ENCODE data around the gene ODAD2. TPM values are rescaled to one million over a fixed set of nuclear protein-coding genes. Genes with fewer than 3 reads are reported as not detected.
"Not testable (repeated sequence)": the region's sequence is repeated elsewhere in the genome, so short reads cannot be mapped to it uniquely, and the experiment has no call there.

The ODAD2 gene
- total and polyA plus RNA-seq, 9 donors, result 0.45 to 2.0 (median 0.88) TPM

DNA sequence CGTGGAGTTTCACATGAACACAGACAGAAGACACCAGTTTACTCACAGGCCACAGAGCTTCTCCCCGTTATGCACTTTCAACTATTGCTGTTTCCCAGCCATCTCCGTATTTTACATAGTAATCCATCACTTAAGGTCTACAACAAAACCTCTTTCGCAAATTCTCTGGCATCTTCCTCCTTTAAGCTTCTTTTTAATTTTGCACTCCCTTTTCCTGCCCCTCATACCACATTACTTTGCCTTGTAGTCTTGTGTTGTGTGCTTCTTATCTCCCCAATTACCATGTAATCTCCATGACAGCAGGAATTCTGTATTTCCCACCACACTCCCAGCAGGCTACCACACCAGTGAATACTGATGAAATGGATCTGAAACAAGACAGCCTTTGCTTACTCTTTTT, 87.3 kb downstream of the ODAD2 start:
- Histone ChIP-seq H3K4me3 (ENCODE audit: low read length) (no peak overlapping the region), H3K27ac (ENCODE audit: low read length) (no peak overlapping the region), H3K36me3 (ENCODE audit: control insufficient read depth, insufficient read depth, low read length) (no peaks in the 10 kb centered on the region), H3K4me1 (ENCODE audit: control insufficient read depth, insufficient read depth, low read length) (no peaks in the 10 kb centered on the region), H3K9me3 (replicated peaks; ENCODE audit: control insufficient read depth, low read depth, low read length) (no peaks in the 10 kb centered on the region), H3K27me3 (ENCODE audit: control insufficient read depth, insufficient read depth, low read length) (no peaks in the 10 kb centered on the region)
- peak; percentile 4 for DNase-seq
- 82% methylated on average over 3 of the region's 4 CpGs for WGBS (ENCODE audit: insufficient coverage)

DNA sequence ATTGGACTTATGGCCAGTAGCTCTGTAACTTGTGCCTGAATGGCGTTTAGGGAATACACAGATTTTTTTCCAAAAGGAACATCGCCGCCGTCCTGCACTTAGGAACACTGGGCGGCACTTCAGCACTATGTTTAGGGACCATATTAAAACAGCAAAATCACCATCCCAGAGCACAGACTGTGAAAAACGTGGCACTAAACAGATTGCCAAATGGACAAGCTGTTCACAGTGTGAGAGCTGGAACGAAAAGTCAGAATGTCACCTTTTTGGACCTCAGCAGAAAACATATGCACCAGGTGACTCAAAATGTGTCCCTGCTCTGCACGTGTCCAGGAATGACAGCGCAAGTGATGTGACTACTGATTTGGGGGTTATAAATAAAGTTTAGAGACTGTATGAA, 87.9 kb downstream of the ODAD2 start:
- peak; percentile 13 for DNase-seq
- Histone ChIP-seq H3K9me3 (replicated peaks; ENCODE audit: control insufficient read depth, low read depth, low read length) (no peaks in the 10 kb centered on the region), H3K27ac (ENCODE audit: low read length) (no peak overlapping the region), H3K36me3 (ENCODE audit: control insufficient read depth, insufficient read depth, low read length) (no peaks in the 10 kb centered on the region), H3K4me1 (ENCODE audit: control insufficient read depth, insufficient read depth, low read length) (no peaks in the 10 kb centered on the region), H3K4me3 (ENCODE audit: low read length) (no peak overlapping the region), H3K27me3 (ENCODE audit: control insufficient read depth, insufficient read depth, low read length) (no peaks in the 10 kb centered on the region)
- WGBS (ENCODE audit: insufficient coverage), result 59% methylated on average over 7 of the region's 9 CpGs

DNA sequence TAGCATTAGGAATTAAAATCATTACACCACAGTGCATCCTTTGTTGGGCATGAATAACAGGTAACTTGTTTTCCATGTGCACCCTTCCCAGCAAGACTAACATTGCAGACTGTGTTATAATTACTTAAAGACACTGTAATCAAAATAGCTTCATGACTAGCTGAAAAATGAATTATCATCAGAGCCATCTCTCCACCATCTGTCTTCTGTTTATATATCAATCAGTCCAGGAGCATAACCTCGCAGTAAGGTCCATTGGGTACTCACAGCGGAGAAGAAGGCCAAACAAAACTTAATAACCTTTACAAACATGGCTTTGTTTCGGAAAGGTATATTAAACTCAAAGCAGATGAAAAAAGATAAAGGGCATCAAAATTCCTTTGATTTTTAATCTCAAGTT, 90.6 kb downstream of the ODAD2 start:
- H3K9me3 ChIP-seq (replicated peaks; ENCODE audit: control insufficient read depth, low read depth, low read length), result no peaks in the 10 kb centered on the region
- peak; percentile 11 for DNase-seq
- no peak overlapping the region for H3K4me3 ChIP-seq (ENCODE audit: low read length)
- no CpG with 5 or more reads among the region's 3 CpGs for WGBS (ENCODE audit: insufficient coverage)
- no peak overlapping the region for H3K27ac ChIP-seq (ENCODE audit: low read length)
- H3K4me1 ChIP-seq (ENCODE audit: control insufficient read depth, insufficient read depth, low read length), result no peaks in the 10 kb centered on the region
- no peaks in the 10 kb centered on the region for H3K27me3 ChIP-seq (ENCODE audit: control insufficient read depth, insufficient read depth, low read length)
- H3K36me3 ChIP-seq (ENCODE audit: control insufficient read depth, insufficient read depth, low read length), result no peaks in the 10 kb centered on the region

DNA sequence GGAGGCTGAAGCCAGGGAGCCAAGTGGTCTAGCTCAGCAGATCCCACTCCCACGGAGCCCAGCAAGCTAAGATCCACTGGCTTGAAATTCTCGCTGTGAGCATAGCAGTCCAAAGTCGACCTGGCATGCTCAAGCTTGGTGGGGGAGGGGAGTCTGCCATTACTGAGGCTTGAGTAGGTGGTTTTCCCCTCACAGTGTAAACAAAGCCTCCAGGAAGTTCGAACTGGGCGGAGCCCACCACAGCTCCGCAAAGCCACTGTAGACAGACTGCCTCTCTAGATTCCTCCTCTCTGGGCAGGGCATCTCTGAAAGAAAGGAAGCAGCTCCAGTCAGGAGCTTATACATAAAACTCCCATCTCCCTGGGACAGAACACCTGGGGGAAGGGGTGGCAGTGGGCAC, 99.4 kb downstream of the ODAD2 start:
- H3K27ac ChIP-seq (ENCODE audit: low read length); DNase-seq; H3K9me3 ChIP-seq (replicated peaks; ENCODE audit: control insufficient read depth, low read depth, low read length); H3K36me3 ChIP-seq (ENCODE audit: control insufficient read depth, insufficient read depth, low read length); H3K4me3 ChIP-seq (ENCODE audit: low read length); H3K4me1 ChIP-seq (ENCODE audit: control insufficient read depth, insufficient read depth, low read length); H3K27me3 ChIP-seq (ENCODE audit: control insufficient read depth, insufficient read depth, low read length): not testable (repeated sequence)
- 100% methylated on average over 2 of the region's 6 CpGs for whole genome bisulfite sequencing (ENCODE audit: insufficient coverage)

DNA sequence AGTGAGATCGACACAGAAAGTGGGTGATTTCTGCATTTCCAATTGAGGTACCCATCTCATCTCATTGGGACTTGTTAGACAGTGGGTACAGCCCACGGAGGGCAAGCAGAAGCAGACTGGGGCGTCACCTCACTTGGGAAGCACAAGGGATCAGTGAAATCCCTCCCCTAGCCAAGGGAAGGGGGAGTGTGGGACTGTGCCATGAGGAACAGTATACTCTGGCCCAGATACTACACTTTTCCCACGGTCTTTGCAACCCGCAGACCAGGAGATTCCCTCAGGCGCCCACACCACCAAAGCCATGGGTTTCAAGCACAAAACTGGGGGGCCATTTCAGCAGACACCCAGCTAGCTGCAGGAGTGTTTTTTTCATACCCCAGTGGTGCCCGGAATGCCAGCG, 99.8 kb downstream of the ODAD2 start:
- no peak overlapping the region for H3K4me3 ChIP-seq (ENCODE audit: low read length)
- H3K9me3 ChIP-seq (replicated peaks; ENCODE audit: control insufficient read depth, low read depth, low read length), result peaks cover 2% of the 10 kb centered on the region
- no peaks in the 10 kb centered on the region for H3K36me3 ChIP-seq (ENCODE audit: control insufficient read depth, insufficient read depth, low read length)
- no peak overlapping the region for H3K27ac ChIP-seq (ENCODE audit: low read length)
- 92% methylated on average over 5 of the region's 8 CpGs for WGBS (ENCODE audit: insufficient coverage)
- no peaks in the 10 kb centered on the region for H3K27me3 ChIP-seq (ENCODE audit: control insufficient read depth, insufficient read depth, low read length)
- H3K4me1 ChIP-seq (ENCODE audit: control insufficient read depth, insufficient read depth, low read length), result no peaks in the 10 kb centered on the region
- no peak for DNase-seq

DNA sequence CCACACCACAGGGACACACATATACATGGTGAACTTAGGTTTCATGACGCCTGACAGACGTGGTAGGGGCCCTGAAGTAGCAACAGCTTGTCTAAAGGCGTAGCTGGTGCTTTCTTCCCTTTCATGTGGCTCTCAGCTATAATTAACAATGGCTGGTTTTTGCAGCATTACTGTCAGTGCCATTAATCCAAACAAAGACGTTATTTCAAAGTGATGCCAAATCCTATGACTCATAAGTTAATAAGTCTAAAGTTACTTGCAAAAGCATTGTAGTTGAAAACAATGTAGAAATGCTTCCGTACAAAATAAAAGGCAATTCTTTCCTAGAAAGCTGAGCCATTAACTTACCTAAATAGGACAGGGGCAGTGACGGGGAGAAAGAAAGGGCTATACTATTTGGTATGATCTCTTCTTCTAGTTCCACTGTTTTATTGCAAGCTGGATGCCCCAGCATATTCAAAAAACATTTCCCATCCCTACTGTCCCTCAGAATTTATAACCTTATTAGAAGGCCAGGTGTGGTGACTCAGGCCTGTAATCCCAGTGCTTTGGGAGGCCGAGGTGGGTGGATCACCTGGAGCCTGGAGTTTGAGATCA, 105.4 kb downstream of the ODAD2 start:
- H3K9me3 ChIP-seq (replicated peaks; ENCODE audit: control insufficient read depth, low read depth, low read length), result peaks cover 2% of the 10 kb centered on the region
- H3K4me3 ChIP-seq (ENCODE audit: low read length), result no peak overlapping the region
- H3K27me3 ChIP-seq (ENCODE audit: control insufficient read depth, insufficient read depth, low read length), result no peaks in the 10 kb centered on the region
- WGBS (ENCODE audit: insufficient coverage), result 49% methylated on average over 4 of the region's 7 CpGs
- no peaks in the 10 kb centered on the region for H3K36me3 ChIP-seq (ENCODE audit: control insufficient read depth, insufficient read depth, low read length)
- no peaks in the 10 kb centered on the region for H3K4me1 ChIP-seq (ENCODE audit: control insufficient read depth, insufficient read depth, low read length)
- H3K27ac ChIP-seq (ENCODE audit: low read length), result no peak overlapping the region
- DNase-seq, result no peak

DNA sequence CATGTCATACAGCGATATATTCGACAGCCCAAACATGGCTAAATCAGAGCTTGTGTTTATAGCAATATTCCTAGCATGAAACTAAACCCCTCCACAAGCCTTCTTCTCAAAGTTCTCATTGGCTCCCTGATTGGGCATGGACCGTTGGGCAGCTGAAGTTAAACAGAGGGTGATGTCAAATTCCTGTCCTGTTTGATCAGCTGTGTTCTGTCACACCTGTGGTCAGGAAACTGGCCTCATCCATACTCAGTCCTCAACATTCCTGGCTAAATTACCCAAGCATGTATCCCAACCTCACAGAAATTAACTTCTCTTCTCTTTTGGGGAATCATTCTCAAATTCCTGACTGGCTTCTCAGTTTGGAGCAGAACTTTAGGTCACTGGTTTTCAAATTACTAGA, 107.9 kb downstream of the ODAD2 start:
- no peak for DNase-seq
- WGBS (ENCODE audit: insufficient coverage), result no CpG with 5 or more reads among the region's 3 CpGs
- no peak overlapping the region for H3K4me3 ChIP-seq (ENCODE audit: low read length)
- H3K27ac ChIP-seq (ENCODE audit: low read length), result no peak overlapping the region
- H3K36me3 ChIP-seq (ENCODE audit: control insufficient read depth, insufficient read depth, low read length), result no peaks in the 10 kb centered on the region
- H3K27me3 ChIP-seq (ENCODE audit: control insufficient read depth, insufficient read depth, low read length), result no peaks in the 10 kb centered on the region
- no peaks in the 10 kb centered on the region for H3K9me3 ChIP-seq (replicated peaks; ENCODE audit: control insufficient read depth, low read depth, low read length)
- H3K4me1 ChIP-seq (ENCODE audit: control insufficient read depth, insufficient read depth, low read length), result no peaks in the 10 kb centered on the region

DNA sequence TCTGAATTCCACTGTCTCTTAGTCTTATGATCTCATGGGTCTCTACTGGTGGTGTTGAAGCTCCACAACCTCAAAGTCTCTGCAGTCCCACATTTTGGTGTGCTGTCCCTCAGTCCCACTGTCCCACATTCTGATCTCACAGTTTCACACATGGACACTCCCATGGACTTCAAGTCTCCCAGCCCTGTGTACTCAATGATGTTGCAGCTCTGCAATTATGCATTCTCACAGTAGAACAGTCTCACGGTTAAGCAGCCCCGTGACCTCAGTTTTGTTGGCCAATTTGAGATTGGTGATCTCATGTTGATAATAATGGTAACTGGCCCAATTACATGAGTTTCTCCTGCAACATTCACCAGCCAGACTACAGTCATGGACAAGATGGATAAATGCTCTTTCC, 109.4 kb downstream of the ODAD2 start:
- H3K4me3 ChIP-seq (ENCODE audit: low read length), result no peak overlapping the region
- WGBS (ENCODE audit: insufficient coverage), result no CpG with 5 or more reads among the region's 2 CpGs

DNA sequence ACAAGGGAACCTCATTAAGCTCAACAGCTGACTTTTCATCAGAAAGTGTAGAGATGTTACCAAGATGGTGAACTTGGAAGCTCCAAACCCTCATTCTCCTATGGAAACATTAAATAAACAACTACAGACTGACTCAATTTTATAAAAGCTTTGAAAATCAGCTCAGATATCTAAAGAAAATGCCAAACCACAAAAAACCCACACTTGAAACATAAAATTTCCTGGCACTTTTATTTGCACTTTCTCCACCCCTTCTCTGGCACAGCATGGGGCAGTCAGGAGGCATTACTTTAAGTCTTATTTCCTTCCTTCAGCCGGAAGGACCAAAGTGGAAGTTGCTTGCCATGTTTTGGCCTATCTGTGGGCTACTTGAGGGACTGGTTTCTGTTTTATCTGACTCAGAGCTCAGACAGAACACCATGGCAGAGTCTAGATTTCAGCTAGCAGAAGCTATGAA, 114.7 kb downstream of the ODAD2 start:
- Histone ChIP-seq H3K4me1 (ENCODE audit: control insufficient read depth, insufficient read depth, low read length) (no peaks in the 10 kb centered on the region), H3K27me3 (ENCODE audit: control insufficient read depth, insufficient read depth, low read length) (no peaks in the 10 kb centered on the region), H3K36me3 (ENCODE audit: control insufficient read depth, insufficient read depth, low read length) (no peaks in the 10 kb centered on the region), H3K27ac (ENCODE audit: low read length) (no peak overlapping the region), H3K9me3 (replicated peaks; ENCODE audit: control insufficient read depth, low read depth, low read length) (no peaks in the 10 kb centered on the region), H3K4me3 (ENCODE audit: low read length) (no peak overlapping the region)
- DNase-seq, result no peak
- WGBS (ENCODE audit: insufficient coverage), result no CpG with 5 or more reads among the region's 1 CpG

More for the DNA sequence above, 109.4 kb downstream of the ODAD2 start:
- DNase-seq, result no peak
- no peaks in the 10 kb centered on the region for H3K27me3 ChIP-seq (ENCODE audit: control insufficient read depth, insufficient read depth, low read length)
- H3K27ac ChIP-seq (ENCODE audit: low read length), result no peak overlapping the region
- no peaks in the 10 kb centered on the region for H3K36me3 ChIP-seq (ENCODE audit: control insufficient read depth, insufficient read depth, low read length)
- no peaks in the 10 kb centered on the region for H3K4me1 ChIP-seq (ENCODE audit: control insufficient read depth, insufficient read depth, low read length)
- no peaks in the 10 kb centered on the region for H3K9me3 ChIP-seq (replicated peaks; ENCODE audit: control insufficient read depth, low read depth, low read length)

DNA sequence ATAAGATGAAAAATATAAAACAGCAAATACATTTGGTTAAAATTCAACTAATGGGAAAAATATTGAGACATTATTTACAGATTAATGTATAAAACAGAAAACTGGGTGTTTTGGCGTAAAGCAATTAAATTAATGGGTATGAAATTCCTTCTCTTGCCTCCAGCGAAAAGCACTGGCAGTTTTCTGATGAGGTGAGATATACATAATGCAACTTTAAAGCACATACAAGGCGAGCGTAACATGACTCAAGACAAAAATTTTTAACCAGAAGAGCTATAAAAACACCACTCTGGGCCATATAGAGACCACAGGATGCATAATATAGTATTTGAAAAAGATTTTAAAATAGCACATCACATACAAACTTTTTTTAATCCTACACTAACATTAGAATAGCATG, 120.6 kb downstream of the ODAD2 start:
- Histone ChIP-seq H3K36me3 (ENCODE audit: control insufficient read depth, insufficient read depth, low read length) (no peaks in the 10 kb centered on the region), H3K27me3 (ENCODE audit: control insufficient read depth, insufficient read depth, low read length) (no peaks in the 10 kb centered on the region), H3K4me3 (ENCODE audit: low read length) (no peak overlapping the region), H3K9me3 (replicated peaks; ENCODE audit: control insufficient read depth, low read depth, low read length) (no peaks in the 10 kb centered on the region), H3K4me1 (ENCODE audit: control insufficient read depth, insufficient read depth, low read length) (no peaks in the 10 kb centered on the region), H3K27ac (ENCODE audit: low read length) (no peak overlapping the region)
- WGBS (ENCODE audit: insufficient coverage), result no CpG with 5 or more reads among the region's 4 CpGs
- no peak for DNase-seq

DNA sequence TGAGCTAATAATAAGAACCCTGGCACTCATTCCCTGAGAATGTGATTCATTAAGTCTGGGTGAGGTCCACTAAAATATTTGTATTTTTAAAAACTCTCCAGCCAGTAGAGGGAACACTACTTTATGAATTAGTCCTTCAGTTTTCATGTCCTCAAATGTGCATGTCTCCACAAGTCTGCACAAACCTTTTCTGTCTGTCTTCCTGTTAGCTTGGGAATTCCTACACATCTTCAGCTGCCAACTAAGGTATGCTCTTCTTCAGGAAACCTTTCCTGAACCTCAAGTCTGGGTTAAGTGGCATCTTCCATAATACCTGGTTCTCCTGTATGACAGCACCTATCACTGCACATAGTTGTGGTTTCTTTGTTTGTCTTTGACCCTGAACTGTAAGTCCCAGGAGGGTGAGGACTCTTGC, 133.7 kb downstream of the ODAD2 start:
- Histone ChIP-seq H3K36me3 (ENCODE audit: control insufficient read depth, insufficient read depth, low read length) (no peaks in the 10 kb centered on the region), H3K4me1 (ENCODE audit: control insufficient read depth, insufficient read depth, low read length) (no peaks in the 10 kb centered on the region), H3K27ac (ENCODE audit: low read length) (no peak overlapping the region), H3K27me3 (ENCODE audit: control insufficient read depth, insufficient read depth, low read length) (no peaks in the 10 kb centered on the region), H3K9me3 (replicated peaks; ENCODE audit: control insufficient read depth, low read depth, low read length) (no peaks in the 10 kb centered on the region), H3K4me3 (ENCODE audit: low read length) (no peak overlapping the region)
- DNase-seq, result no peak

All from muscle of leg (tissue), 11 donors.